Ammon's horn (tissue), 1 donor: ENCODE measurements around the gene RASSF1.
"Not testable (repeated sequence)": the region's sequence is repeated elsewhere in the genome, so short reads cannot be mapped to it uniquely, and the experiment has no call there.

Source experiments
- DNase-seq: peaks from one replicate; pipeline ENCODE4 v3.0.0-alpha.2; 2016; ENCODE audit warnings: low spot score

The RASSF1 gene

GRCh38 chr3:50323614-50324199 lies 16.9 kb downstream of the RASSF1 start:
- DNase-seq = no peak

- DNase-seq = no peak
Observed at GRCh38 chr3:50323092-50323600, 17.5 kb downstream of the RASSF1 start.

DNA sequence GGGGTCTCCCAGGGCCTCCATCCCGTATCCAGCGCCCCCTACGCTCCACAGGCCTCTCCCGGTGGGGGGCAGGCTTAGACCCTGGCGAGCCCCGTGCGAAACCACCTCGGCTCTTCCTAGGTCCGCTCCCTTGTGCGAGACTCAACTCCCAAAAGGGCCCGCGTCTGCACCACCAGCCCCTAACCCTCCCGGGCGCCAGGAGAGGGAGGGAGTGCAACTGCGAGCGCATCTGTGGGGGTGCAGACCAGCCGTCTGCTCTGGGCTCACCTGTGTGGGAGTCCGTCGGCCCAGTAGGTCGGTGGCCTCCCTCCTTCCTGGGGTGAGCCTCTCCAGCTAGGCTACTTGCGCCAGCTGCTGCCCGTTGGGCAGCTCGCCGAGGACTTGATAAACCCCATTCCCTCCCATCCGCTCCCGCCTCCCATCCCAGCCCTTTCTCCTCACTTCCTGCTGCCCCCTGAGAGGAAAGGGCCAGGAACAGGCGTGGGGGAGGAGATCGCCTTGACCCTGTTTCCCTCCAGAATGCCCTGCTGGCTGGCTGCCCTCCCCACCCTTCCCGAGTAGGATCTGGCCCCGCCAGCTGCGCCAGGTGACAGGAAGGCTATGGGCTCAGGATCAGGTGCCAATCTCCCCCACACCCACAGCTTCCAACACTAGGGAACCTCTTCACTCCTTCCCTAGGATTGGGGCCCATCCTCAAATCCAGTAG lies 18.1 kb downstream of the RASSF1 start, which contains the start of gene HYAL2:
Gene HYAL2, minus strand, starts transcription at position 360 of the 706 bp plus-strand sequence. CDS start 2,256 bp downstream, outside the sequence.
- no peak for DNase-seq

DNA sequence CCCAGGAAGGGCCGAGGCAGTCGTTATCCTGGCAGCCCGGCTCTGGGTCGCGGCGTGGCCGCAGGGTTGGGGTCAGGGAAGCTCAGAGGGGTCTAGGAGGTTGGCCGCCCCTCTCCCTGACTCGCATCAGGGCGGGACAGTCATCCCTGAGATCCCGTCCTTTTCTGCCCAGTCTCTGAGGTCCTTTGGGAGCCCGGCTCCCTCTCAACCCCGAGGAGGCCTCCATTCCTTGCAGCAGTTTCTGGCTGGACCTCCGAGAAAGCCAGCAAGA lies 18.6 kb downstream of the RASSF1 start:
- DNase-seq = no peak

- peak; percentile 93 for DNase-seq
Observed at GRCh38 chr3:50321336-50322114, 19.1 kb downstream of the RASSF1 start.

DNA sequence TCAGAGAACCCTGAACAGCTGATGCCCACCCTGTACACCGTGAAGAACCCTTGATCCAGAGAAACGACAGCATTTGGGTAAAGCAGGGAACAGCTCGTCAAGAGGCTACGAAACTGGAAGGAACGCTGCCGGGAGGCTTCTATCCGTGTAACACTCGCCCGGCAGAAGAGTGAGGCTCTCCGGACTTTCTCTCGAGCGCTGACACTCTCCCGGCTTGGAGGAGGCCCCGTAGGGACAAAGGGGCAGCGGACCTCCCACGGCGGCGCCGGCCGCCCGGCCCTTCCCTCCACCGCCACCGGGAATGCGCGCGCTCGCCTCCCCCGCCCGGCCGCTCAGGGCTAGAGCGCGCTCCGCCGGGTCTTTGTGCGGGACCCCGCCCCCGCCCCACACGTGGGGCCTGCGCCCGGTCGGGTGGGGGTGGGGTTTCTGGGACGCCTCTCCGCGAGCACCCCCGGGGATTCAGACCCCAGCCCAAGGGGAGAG lies 19.7 kb downstream of the RASSF1 start:
- peak; percentile 84 for DNase-seq

DNA sequence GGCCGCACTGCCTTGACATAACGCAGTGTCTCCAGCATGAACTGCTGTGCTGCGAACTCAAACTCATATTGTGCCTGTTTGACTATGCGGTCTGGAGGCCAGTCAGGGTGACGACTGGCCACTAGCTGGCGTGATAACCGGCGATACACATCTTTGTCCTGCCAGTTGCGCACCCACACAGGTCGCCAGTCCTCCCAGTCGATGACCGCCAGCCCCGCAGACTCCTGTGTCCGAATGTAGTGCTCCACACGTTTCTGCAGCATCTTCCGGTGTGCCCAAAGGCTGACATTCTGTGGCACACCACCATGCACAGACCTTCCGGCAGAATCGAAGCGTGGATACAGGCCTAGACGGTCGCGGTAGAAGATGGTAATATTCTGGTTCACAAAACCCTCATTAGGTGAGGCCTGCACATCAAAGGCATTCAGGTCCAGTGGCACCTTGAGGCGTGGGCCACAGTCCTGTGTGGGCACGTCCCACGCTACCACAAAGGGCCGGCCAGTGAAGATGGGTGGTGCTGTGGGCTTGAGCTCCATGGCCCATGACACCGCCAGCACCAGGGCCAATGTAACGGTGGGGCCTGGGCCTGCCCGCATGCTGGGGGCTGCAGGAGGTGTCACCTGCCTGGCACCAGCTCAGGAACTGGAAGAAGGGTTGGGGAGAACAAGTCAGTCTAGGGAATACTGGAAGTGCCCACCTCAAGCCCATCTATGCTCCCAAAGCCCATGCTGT lies 20.6 kb downstream of the RASSF1 start:
- DNase-seq = no peak

- no peak for DNase-seq
Observed at GRCh38 chr3:50319181-50319893, 21.3 kb downstream of the RASSF1 start.

DNA sequence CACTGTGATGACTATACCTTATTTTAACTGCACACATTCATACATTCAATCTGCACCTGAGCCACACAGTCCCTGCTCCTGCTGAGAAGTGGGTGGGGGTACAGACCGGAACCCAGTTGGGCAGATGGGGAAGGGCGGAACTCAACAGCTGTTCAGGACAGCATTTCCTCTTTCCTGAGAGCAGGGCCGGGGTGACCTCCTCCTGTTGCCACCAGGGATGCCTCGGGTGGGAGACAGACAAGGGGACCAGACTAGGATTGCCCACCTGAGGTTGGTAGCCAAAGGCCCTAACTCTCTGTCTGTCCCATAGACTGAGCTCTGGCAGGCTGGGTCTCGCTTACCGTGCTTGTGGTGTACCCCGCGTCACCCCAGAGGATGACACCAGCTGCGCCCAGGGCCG lies 22.0 kb downstream of the RASSF1 start:
- DNase-seq = no peak

GRCh38 chr3:50318163-50318562 lies 22.5 kb downstream of the RASSF1 start:
- DNase-seq = no peak

GRCh38 chr3:50317300-50317699 lies 23.3 kb downstream of the RASSF1 start:
- DNase-seq = no peak

- DNase-seq = no peak
Observed at GRCh38 chr3:50316657-50317242, 23.9 kb downstream of the RASSF1 start.

DNA sequence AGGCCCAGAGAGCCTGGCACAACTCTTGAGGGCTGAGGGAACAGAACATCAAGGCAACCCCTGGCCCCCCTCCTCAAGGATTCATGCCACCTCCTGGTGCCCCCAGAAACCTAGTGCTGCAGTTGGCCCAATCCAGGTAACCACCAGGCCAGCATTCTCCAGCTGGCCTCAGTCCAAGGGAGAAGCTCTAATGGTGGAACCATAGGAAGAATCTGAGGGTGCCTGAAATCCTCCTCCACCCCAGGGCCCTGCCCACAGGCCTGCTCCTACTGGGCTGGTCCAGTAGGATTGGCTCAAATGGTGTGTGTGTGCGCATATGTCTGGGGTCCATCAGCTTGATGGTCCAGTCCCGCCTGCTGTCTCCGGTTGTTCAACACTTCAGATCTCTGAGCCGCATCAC lies 25.8 kb downstream of the RASSF1 start:
- DNase-seq = no peak

GRCh38 chr3:50314342-50314741 lies 26.3 kb downstream of the RASSF1 start:
- DNase-seq = no peak

DNA sequence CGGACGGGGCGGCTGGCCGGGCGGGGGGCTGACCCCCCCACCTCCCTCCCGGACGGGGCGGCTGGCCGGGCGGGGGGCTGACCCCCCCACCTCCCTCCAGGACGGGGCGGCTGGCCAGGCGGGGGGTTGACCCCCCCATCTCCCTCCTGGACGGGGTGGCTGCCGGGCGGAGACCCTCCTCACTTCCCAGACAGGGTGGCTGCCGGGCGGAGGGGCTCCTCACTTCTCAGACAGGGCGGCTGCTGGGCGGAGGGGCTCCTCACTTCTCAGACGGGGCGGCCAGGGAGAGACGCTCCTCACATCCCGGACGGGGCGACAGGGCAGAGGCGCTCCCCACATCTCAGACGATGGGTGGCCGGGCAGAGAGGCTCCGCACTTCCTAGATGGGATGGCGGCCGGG lies 28.6 kb downstream of the RASSF1 start:
- DNase-seq = not testable (repeated sequence)

GRCh38 chr3:50304601-50305000 lies 36.0 kb downstream of the RASSF1 start:
- DNase-seq = no peak

- peak; percentile 13 for DNase-seq
Observed at GRCh38 chr3:50303013-50303815, 37.4 kb downstream of the RASSF1 start, which contains the start of gene HYAL1. TSS of gene HYAL1 (minus strand) at chr3:50303574. CDS start at chr3:50302956, 618 bp downstream.

GRCh38 chr3:50302095-50303012 lies 38.3 kb downstream of the RASSF1 start:
- no peak for DNase-seq

DNA sequence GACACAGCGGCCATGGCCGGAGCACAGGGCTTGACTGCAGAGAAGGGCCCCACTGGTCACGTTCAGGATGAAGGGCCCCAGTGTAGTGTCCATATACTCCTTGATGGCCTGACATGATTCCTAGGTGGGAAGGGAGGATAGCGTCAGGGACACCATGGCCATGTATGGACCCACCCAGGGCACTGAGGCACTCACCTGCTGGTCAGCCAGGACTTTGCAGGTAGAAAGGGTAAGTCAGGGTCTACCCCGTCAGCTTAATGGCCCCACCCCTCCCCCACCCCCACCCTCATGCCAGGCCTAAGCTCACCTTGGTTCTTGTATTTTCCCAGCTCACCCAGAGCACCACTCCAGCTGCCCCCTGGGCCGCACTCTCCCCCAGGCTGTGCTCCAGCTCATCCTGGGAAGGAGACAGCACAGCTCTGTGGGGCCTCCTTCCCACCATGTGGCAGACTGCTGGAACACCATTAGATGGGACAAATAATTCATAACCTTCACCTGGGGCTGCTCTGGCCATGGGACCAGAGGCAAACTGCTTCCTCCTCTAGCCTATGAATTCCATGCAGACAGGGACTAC lies 39.9 kb downstream of the RASSF1 start:
- DNase-seq = no peak
